ENCODE measurements around the gene CHI3L1.
"Not testable (repeated sequence)": the region's sequence is repeated elsewhere in the genome, so short reads cannot be mapped to it uniquely, and the experiment has no call there.

Gene CHI3L1

DNA sequence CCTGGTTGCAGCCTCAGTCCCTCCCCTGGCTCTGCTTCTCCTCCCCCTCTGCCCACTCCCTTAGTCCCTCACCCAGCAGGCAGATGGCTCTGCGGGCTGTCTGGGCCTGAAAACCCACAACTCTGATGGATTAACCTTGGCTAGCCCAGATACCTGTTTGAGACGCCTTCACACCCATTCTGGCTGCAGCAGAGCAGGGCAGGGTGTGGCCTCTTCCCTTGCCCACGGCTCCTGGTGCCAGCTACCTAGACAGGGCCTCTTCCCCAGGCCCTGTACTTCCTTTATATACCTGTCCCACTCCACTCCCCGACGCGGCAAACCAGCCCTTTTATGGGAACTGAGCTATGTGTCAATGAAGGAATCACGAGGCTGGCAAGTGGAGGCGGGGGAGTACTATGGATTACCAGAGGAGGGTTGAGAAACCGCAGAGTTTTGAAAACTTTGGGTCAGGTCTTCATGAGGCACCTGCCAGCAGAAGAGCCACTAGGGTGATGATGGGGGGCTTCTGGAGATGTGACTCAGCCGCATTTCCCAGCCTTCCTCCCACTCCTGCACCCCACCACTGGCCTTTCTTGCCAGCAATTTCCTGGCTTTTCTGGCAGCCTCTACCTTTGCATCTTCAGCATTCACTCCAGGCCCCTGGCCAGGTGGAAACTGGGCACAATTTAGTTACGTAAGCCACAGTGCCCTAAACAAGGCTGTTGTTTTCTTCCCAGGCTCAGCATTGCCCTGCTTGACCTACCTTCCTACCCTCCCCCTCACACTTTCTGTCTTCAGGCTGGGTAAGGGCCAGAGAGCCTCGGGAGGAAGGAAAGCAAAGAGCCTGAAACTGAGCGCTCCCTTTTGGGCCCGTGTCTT, at the start of gene CHI3L1:
TSS of gene CHI3L1 (minus strand) at position 259 of the 858 bp plus-strand sequence. CDS start at position 178, 81 bp downstream.
- no peak for DNase-seq (ENCODE audit: low read depth)

DNA sequence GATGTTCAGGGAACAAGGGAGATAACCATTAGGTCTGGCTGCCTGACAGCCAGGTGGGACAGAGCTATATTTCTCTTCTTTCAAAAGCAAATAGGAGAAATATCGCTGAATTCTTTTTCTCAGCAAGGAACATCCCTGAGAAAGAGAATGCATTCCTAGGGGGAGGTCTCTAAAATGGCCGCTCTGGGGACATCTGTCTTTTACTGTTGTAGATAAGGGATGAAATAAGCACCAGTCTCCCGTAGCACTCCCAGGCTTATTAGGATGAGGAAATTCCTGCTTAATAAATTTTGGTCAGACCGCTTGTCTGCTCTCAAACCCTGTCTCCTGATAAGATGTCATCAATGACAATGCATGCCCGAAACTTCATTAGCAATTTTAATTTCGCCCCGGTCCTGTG, 48.4 kb upstream of the CHI3L1 start:
- DNase-seq (ENCODE audit: low read depth) = not testable (repeated sequence)

DNA sequence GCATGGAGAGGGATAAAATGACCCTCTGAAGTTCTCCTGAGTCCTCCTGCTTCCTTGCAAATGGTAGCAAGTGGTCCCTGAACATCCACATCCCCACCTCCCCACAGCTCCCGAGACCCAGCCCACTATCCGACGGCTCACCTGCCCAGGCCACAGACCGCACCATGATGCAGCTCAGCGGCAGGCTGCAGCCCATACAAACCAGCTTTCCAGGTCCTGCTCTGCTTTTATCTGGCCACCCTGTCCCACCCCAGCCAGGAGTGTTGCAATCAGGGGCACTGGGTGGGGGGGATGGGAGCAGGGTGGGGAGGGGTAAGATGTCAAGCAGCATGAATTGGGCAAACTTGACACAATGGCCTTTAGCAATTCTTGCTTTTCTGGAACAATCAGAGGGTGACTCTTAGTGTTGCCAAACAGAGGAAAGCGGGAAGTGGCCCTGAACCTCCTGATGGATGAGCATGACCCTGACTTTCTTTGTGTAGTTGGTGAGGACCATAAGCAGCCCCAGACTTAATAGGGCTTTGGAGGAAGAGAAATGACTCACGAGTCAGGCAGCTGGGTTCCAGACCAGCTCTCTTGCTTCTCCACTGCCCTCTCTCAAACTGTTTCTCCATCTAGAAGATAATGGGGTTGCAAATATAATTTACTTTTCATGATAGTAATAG, 43.1 kb upstream of the CHI3L1 start, which contains the start of gene CHIT1:
TSS of gene CHIT1 (minus strand) at position 203 of the 665 bp plus-strand sequence. CDS start at position 166, 37 bp downstream.
- no peak for DNase-seq (ENCODE audit: low read depth)

DNA sequence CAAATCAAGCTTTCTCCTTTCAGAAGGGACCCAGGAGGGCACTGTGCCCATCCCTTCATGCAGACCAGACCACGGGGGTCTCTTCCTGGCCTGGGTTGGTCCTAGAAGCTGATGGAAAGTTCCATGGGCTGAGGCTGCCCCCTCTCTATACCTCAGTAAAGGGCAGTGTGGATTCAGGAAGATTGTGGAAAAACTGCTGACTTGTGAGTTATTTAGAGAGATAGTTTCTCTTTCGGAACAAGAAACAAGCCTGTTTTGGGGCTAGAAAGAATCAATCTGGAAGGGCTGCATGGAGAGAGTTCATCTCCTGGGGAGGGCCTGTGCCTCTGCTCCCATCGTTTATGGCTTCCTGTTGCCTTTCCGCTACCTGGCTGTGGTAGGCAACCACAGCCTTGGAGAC, 42.2 kb upstream of the CHI3L1 start:
- DNase-seq (ENCODE audit: low read depth) = no peak

DNA sequence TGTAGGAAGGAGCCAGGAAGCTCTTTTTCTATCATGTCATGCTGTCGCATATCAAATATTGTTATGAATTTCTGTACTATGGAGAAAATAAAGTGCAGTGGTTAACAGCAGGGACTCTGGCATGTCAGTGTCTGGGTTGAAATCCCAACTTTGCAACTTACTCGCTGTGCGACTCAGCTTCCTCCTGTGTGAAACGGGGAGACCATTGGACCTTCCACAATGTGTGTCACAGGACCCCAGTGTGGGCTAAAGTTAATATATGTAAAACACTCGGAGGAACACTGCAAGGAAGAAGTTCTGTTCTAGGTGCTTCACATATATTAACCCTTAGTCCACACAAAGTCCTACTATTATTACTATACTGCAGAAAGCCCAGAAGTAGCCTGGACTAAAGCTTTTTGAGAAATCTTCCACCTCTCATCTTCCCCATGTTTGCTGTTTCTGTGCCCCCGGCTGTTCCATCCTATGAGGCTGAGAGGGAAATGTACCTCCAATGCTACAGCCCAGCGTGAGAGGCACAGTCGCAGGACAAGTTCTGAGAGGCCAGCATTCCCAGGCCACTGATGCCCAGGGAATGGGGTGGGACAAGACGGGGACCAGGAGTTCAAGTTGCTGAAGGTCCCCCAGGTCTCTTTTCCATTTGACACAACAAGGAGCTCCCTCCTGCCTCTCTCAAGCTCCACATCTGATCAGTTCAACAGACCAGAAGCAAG, 41.0 kb upstream of the CHI3L1 start:
- no peak for DNase-seq (ENCODE audit: low read depth)

DNA sequence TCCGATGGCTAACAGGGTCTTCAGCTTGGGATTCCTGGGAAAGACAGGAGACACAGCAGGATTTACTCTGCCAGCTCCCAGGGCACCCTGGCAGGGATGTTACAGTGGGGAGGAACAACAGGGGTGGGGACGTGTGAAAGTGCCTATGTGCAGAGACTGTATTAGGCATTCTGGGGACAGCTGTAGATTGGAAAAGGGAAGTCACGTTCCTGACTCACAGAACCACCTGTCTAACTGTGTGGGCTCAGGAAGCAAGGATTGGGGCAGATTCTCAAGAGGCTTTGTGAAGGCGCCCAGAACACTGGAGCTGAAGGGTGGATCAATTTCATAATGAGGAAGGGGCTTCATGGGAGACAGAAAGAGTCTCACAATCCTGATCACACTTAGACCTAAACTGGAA, 38.6 kb upstream of the CHI3L1 start:
- no peak for DNase-seq (ENCODE audit: low read depth)

DNA sequence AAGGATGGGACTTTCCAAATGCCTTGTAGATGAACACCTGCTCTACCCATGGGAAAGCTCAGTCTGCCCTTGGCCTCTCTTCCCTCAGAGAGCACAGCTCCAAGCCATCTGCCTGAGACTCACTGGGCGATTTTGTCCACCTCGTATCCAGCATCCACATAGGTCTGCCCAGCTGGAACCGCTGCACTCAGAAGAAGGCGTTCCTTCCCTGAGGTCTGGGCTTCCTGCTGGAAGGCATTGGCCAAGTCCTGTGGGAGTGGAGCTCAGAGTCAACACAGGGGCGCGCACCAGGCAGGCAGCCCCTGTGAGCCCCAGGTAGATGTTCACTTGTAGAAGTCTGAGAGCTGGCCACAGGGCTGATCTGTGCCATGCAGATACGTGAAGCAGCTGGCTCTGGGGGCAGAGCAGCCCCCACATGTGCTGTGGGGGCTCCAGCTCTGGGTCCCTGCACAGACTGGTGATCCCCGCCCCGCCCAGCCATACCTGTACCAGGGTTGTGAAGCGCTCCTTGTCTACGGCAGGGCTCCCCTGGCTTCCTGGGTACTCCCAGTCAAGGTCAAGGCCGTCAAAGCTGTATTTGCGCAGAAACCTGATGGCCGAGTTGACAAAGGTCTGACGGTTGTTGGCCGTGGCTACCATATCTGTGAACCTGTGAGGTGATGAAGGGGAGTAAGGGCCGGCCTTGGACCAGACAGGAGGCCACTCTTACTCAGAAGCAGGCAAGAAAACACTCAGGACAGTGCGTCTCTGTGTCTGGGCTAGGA, 36.7 kb upstream of the CHI3L1 start:
- DNase-seq (ENCODE audit: low read depth) = no peak

DNA sequence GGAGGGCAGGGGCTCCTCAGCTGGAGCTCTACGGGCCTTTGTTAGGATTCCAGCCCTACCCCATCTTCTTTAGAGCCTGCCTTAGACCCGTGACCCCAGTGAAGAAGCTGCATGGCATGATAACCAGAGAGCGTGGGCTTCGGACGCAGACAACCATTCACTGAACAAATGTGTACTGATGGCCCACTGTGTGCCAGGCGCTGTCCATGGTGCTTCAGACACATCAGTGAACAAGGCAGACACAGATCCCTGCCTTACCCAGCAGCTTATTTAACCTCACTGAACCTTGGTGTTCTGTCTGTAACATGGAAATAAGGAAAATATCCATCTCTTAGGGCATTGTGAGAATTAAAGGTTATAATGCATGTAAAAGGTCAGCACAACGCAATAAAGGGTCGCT, 33.4 kb upstream of the CHI3L1 start:
- no peak for DNase-seq (ENCODE audit: low read depth)

DNA sequence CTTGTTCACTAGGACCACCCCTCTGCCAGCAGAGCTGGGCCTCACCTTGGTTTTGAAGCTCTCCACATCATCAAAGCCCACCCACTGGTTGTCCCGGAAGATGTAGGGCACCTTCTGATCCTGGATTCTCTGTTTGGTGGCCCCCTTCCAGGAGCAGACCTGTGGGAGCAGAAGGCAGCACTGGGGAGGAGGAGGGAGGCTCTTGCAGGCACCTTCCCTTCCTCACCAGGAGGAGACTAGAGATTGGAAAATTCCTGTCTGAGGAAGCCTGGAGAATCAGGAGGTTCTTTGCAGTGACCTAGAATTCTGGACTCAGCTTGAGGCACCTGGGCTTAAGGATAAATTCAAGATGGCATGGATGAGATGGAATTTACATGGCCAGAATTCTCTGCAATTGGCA, 32.7 kb upstream of the CHI3L1 start:
- DNase-seq (ENCODE audit: low read depth) = no peak

DNA sequence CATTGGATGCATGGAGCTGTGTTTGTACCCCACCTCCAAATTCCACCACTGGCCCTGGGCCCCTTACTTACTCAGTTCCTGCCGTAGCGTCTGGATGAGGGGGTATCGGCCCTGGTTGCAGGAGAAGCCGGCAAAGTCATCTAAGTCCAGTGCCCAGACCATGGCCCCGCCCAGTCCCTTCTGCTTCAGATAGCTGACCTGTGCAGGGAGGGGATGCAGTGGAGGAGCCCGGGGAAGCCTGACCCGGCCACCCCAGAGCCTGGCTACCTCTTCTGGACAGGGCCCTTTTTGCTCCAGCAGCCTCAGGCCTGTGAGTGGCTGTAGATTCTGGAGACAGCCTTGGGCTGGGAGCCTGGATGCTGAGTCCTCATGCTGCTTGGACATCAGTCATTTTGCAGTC, 31.2 kb upstream of the CHI3L1 start:
- no peak for DNase-seq (ENCODE audit: low read depth)

DNA sequence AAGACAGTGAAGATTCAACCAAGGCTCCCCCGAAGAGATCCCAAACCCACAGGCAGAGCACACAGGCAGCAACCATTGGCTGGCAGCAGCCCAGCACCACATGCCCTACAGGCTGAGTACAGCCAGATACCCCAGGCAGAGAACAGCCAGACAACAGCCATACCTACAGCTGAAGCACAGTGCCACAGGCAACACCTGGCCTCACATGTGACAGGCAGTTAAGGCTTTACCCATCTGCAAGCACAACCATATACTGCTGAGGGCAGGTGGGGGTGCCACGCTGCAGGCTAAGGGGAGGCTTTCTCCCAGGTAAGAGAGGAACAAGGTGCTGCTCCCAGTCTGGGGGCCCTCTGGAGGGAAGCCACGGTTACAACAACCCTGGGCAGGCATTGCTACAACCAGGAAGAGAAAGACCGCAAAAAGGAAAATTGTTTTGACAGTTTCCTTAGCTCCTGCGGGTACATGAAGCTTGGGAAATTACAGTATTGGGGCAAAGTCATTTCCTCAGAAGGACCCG, 30.7 kb upstream of the CHI3L1 start:
- no peak for DNase-seq (ENCODE audit: low read depth)

DNA sequence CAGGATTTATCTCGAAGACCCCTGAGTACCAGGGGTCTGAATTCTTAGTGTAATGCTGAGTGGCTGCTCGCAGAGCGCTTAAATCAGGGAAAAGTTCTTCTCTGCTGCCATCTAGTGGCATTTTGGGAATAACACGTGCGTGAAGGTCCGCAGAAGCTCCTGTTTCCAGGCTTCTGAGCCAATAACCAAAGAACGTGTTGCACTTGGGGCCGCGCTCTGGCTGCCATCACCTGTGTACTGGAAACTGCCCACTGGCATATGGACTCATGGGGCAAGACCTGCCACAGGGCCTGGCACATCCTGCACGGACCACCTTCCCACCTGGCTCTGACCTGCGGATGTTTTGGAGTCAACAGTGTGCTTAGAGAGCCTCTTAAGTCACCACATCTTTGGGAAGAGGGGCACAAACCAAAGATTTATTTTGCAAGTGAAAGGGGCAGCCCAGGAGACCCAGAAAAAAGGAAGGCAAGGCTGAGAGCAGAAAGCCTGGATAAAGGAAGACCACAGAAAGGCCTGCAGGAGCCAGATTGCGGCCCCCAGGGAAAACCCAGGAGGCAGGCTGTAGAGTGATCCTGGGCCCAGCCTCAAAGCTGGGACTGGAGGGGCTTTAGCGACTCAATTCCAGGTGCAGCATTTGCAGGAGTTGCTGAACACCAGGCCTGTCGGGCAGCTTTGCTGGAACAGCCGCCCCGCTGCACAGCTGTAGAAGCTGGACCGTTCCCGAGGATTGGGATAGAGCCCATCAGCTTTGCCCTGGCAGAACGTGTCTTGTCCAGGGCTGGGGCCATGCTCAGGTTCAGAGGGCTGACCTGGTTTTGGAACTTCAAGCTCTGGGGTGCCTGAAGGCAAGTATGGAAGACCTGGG, 30.0 kb upstream of the CHI3L1 start:
- peak; percentile 40 for DNase-seq (ENCODE audit: low read depth)

DNA sequence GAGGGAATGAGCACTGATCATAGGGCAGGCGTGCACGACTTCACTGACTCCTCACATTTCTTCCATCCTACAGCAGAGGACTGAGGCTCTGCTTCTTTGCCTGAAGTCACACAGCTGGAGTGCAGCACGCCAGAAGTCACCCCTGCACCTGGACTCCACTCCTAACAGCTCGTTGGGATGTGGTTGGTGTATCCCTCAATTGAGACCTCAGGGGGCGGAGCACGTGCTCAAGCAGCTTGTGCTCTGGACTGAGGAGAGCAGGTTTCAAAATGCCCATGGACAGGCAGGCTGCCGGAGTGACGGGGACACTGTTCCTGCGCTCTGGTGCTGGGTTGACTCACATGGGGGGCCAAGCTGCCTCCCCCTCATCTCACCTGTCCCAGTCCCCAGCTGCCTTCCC, 29.1 kb upstream of the CHI3L1 start:
- no peak for DNase-seq (ENCODE audit: low read depth)

DNA sequence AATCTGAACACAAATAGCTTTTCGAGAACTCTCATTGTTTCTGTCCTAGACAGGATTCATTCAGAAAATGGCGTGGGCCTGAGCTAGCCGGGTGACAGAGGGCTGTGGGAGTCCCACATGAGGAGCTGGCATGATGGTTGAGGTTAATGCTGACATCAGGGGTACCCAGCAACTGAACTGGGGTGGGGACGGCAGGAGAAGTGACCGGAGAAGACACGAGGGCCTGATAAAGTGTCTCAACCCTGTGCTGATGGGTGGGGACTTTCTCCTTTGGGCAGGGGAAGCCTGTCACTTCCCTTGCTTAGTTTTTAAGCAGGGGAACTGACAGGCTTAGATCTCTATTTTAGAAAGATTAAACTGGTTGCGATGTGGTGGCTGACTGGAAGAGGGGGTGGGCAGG, 28.4 kb upstream of the CHI3L1 start:
- DNase-seq (ENCODE audit: low read depth) = no peak

DNA sequence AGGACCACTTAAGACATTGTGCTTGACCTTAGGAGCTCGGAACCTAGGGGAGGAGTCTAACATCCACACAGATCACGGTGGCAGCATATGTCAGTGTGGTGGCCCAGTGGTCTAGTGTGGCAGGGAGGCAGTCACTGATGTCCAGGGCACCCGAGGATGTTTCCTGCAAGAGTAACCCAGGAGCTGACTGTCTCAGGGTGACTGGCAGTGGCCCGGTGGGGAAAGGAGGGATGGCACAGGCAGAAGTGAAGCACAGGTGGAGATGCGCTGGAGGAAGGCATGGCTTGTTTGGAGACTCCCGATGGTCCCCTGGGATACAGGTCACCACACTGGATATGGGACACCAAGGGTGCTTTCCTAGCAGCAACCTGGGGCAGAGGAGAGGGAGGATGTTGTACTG, 26.6 kb upstream of the CHI3L1 start:
- DNase-seq (ENCODE audit: low read depth) = no peak

DNA sequence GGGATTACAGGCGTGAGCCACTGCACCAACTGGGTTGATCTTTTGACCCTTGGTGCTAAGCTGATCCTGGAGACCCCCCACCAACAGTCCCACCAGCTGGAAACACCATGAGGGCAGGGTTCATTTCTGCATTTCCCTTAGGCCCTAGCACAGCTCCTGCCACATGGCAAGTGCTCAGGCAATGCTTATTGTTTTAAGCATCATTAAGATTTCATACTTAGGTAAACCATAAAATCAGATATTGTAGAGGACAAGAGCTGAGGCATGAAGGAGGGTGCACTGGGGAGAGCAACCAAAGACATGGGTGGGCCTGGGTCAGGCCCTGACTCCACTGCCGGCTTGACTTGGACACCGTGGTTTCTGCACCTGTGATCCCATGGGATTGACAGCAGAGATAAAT, 25.3 kb upstream of the CHI3L1 start:
- no peak for DNase-seq (ENCODE audit: low read depth)

DNA sequence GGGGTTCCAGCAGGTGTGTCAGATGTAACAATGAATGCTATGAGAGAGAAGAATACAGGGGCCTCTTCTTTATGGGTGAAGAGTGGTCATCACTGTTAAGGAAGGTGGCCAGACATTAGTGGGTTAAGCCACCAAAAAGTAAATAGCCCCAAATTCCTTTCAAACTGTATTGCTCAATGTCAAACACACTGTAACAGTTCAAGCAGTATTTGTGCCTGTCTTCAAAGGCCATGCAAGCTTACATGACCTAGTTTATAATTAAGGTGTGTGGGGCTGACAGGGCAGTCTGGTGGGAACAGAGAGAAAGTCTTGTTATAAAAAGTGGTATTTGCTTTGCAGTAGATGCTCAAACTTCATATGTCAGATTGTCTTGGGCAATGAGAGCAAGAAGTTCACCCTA, 24.5 kb upstream of the CHI3L1 start:
- DNase-seq (ENCODE audit: low read depth) = no peak

DNA sequence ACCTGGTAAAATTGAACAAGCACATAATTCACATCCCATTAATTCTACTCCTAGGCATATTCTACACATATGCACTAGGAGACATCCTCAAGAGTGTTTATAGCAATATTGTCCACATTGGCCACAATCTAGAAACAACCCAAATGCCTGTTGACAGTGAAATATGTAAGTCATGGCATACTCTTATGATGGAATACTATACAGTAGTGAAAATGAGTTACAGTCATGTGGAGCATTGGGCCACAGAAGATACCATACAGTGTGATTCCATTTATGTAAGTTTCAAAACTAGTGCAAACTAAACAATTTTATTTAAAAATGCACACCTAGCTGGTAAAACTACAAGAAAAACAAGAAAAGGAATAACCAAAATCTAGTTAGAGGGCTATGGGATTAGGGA, 23.8 kb upstream of the CHI3L1 start:
- no peak for DNase-seq (ENCODE audit: low read depth)

DNA sequence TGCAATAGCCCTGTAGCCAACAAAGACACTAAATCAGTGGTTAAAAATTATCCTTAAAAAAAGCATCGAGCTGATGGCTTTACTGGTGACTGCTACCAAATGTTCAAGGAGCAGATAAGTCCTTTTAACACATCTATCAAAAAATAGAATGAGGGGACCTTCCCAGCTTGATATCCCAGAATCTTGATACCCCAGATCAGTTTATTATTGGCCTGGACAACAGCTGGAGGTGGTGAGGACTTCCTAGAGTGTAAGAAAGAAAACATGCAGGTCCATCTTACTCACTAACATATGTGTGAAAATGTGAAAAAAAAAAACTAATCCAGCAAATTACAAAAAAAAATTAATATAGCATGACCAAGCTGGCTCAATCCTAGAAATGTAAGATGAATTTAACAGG, 21.7 kb upstream of the CHI3L1 start:
- DNase-seq (ENCODE audit: low read depth) = no peak

DNA sequence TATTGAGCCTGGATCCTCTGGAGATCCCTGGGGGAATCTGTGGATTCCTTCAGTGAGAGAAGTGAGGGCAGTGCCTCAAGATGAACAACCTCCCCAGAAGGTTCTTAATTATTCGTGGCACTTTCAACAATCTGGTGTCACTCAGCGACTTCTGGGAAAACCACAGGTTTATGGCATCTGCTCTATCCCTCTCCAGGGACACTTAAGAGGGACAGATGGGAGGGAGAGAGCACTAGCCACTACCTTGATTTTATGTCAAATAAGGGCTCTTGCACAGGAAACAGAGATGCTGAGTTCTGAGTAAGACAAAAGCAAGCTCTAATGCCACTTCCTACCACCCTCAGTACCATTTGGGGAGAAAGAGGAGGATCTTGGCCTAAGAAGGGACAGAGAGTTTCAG, 21.2 kb upstream of the CHI3L1 start:
- no peak for DNase-seq (ENCODE audit: low read depth)

DNA sequence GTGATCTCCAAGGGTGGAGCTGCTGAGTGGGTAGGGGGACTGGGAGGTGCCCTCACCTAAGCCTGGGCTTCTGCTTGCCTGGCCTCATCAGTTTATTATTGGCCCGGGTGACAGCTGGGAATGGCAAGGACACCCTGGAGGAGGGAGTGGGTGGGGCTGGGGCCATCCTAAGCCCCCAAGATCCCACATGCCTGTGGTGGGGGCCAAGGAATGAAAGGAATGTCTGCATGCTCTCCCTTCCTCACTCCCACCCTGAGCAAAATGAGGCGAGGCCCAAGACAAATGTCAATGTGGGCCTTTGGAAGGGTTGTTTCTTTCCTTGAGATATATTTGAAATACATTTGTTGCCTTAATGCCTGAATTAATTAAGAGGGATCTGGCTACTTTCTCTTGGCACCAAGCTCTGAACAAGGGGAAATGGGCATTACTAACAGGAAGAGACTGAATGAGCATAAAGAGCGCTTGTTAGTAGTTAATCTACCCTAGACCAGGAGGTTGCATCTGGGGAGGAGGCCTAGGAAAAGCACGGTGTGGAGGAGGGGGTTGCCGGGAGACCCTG, 19.7 kb upstream of the CHI3L1 start:
- no peak for DNase-seq (ENCODE audit: low read depth)

Data from stromal cell of bone marrow (primary cell).